K562 (cell line): Measurements from ENCODE around the gene GPSM3. TPM values are rescaled to one million over a fixed set of nuclear protein-coding genes. Genes with fewer than 3 reads are reported as not detected.

Experiments used
- CCNT2 ChIP-seq: IDR thresholded peaks from 2 replicates; pipeline ENCODE4 v1.6.1; 2011; ENCODE audit warnings: borderline replicate concordance, low read depth, mild to moderate bottlenecking, moderate library complexity, mixed read lengths, low read length; ENCODE audit not compliant: insufficient read length; ENCODE audit errors: extremely low read depth
- CSDE1 ChIP-seq, 2 experiments: fragments of 450-650 bp; IDR thresholded peaks; 2 replicates each; pipeline ENCODE4 v1.6.1; 2016; ENCODE audit warnings: mild to moderate bottlenecking in 1 of 2
- ELK1 ChIP-seq: sonication (generic); formaldehyde crosslinking; IDR thresholded peaks from 2 replicates; pipeline ENCODE4 v1.8.1; 2022; ENCODE audit warnings: missing genetic modification reagents
- FOXA1 ChIP-seq: fragments of 450-650 bp; IDR thresholded peaks from 2 replicates; pipeline ENCODE4 v1.6.1; 2016; ENCODE audit warnings: mild to moderate bottlenecking, borderline replicate concordance
- NFRKB ChIP-seq: fragments of 450-650 bp; IDR thresholded peaks from 2 replicates; pipeline ENCODE4 v1.6.1; 2016; ENCODE audit warnings: low read depth
- NR2C1 ChIP-seq, 2 experiments: fragments of 450-650 bp; IDR thresholded peaks; 2 replicates each; pipeline ENCODE4 v1.6.1; 2017; ENCODE audit warnings: mild to moderate bottlenecking in 2 of 2, antibody characterized with exemption in 1 of 2, inconsistent platforms in 1 of 2, missing compliant biosample characterization in 1 of 2, missing genetic modification characterization in 1 of 2
- PHB ChIP-seq: fragments of 250-450 bp; sonication (Bioruptor Pico); IDR thresholded peaks from 2 replicates; pipeline ENCODE4 v1.5.0; 2021
- SRF ChIP-seq, 2 experiments: fragments of 250-450, 450-650 bp in 1 of 2; sonication (Bioruptor Pico) in 1 of 2; sonication (generic) in 1 of 2; formaldehyde crosslinking; IDR thresholded peaks; 2 replicates each; pipeline versions ENCODE4 v1.5.0 to v1.5.1; 2020 to 2022; ENCODE audit warnings: mild to moderate bottlenecking in 1 of 2, missing genetic modification reagents in 1 of 2
- TAF15 ChIP-seq: fragments of 200-400 bp; formaldehyde crosslinking; IDR thresholded peaks from 2 replicates; pipeline ENCODE4 v1.6.1; 2017; ENCODE audit warnings: mild to moderate bottlenecking, low read depth, low read length, moderate library complexity
- VEZF1 ChIP-seq: fragments of 200-800 bp; sonication (Bioruptor generic); IDR thresholded peaks from 2 replicates; pipeline ENCODE4 v1.6.1; 2017; ENCODE audit warnings: missing genetic modification characterization, missing compliant biosample characterization
- ZBTB40 ChIP-seq, 2 experiments: fragments of 450-650 bp in 1 of 2; sonication (generic) in 1 of 2; formaldehyde crosslinking in 1 of 2; IDR thresholded peaks; 2 replicates each; pipeline versions ENCODE4 v1.7.1 to v1.9.0; 2016 to 2022; ENCODE audit warnings: inconsistent platforms in 1 of 2, mild to moderate bottlenecking in 1 of 2, missing genetic modification reagents in 1 of 2
- ZNF41 ChIP-seq: fragments of 250-450 bp; sonication (Bioruptor Pico); conservative IDR thresholded peaks from 2 replicates; pipeline ENCODE4 v1.4.0; 2020; ENCODE audit warnings: mild to moderate bottlenecking
- ZNF707 ChIP-seq: fragments of 250-450 bp; sonication (Bioruptor Pico); conservative IDR thresholded peaks from 2 replicates; pipeline ENCODE4 v1.8.0; 2022; ENCODE audit warnings: inconsistent platforms, mild to moderate bottlenecking, moderate library complexity
- ZNF780A ChIP-seq: fragments of 250-450 bp; sonication (Bioruptor Pico); IDR thresholded peaks from 2 replicates; pipeline ENCODE4 v1.5.0; 2021; ENCODE audit warnings: mild to moderate bottlenecking
- polyA plus RNA-seq, 8 experiments: library from polyadenylated mRNA; depleted of rRNA in 4 of 8; stranded (reverse) in 5 of 8; unstranded in 3 of 8; fragments of >200 nt; fragmentation: Nextera tagmentation in 2 of 8; fragmentation: Illumina TruSeq in 1 of 8; extraction: Ambion mirVana in 2 of 8; extraction: Trizol in 1 of 8; gene quantifications; 2 replicates each; pipeline versions ENCODE4 v1.2.1 to v1.2.3, GENCODE V29; 2011 to 2014; ENCODE audit warnings: inconsistent platforms in 1 of 8, missing spikeins in 1 of 8
- total RNA-seq, 7 experiments: library from RNA; depleted of rRNA in 6 of 7; stranded (reverse); fragments of >200 nt in 6 of 7; fragmentation: Illumina TruSeq in 2 of 7; extraction: Trizol in 2 of 7; gene quantifications; 2 replicates each; pipeline versions ENCODE4 v1.2.1 to v1.2.3, GENCODE V29; 2011 to 2021; ENCODE audit warnings: low replicate concordance in 1 of 7

GPSM3 gene
- total and polyA plus RNA-seq, 9 of the 15 experiments (the other 6 are each of a cell fraction or from before 2014, with no cell fraction given): 5.3 to 42.6 (median 24.4) TPM

GRCh38 chr6:32167761-32168262 is 24.6 kb downstream of the GPSM3 start (continued):
- TF ChIP-seq SRF (CRISPR knock-in tag; IDR thresholded peaks at IDR 0.05) (0 out of 4 replicates have a peak, but pooled peaks of 1 of the 2 experiments have one; percentile 14), ZNF780A (CRISPR knock-in tag) (no peak), ZNF41 (peak; percentile 74), VEZF1 (CRISPR knock-in tag) (peak; percentile 92), CSDE1 (IDR thresholded peaks at IDR 0.05) (no peak), CCNT2 (peak; percentile 73), NFRKB (peak; percentile 80; the same call in 1 of the 2 replicates), ELK1 (CRISPR knock-in tag) (no peak), ZBTB40 (IDR thresholded peaks at IDR 0.05) (no peak), ZBTB40 (CRISPR knock-in tag; IDR thresholded peaks at IDR 0.05) (no peak), TAF15 (no peak), NR2C1 (IDR thresholded peaks at IDR 0.05) (no peak), NR2C1 (tag; IDR thresholded peaks at IDR 0.05) (no peak; the same call in 1 of the 2 replicates), PHB (CRISPR knock-in tag) (no peak), FOXA1 (no peak), ZNF707 (CRISPR knock-in tag) (peak; percentile 37; the same call in 1 of the 2 replicates)
